HG03108 (cell line): Measurements from ENCODE around the gene MTHFD2.
"Not testable (repeated sequence)": the region's sequence is repeated elsewhere in the genome, so short reads cannot be mapped to it uniquely, and the experiment has no call there.

ENCODE experiments used
- ATAC-seq: cut with Tn5 transposase; IDR thresholded peaks from one replicate; pipeline ENCODE4 v1.9.1; 2021; ENCODE audit warnings: moderate library complexity; ENCODE audit not compliant: unreplicated experiment

MTHFD2 gene

GRCh38 chr2:74197049-74197448 is 1.4 kb upstream of the MTHFD2 start:
- no peak for ATAC-seq

- no peak for ATAC-seq
Observed at GRCh38 chr2:74198023-74198460, 373 bp upstream of the MTHFD2 start.

GRCh38 chr2:74199275-74199701 is 873 bp downstream of the MTHFD2 start:
- no peak for ATAC-seq

- no peak for ATAC-seq
Observed at GRCh38 chr2:74199871-74200305, 1.5 kb downstream of the MTHFD2 start.

- no peak for ATAC-seq
Observed at GRCh38 chr2:74201196-74201595, 2.8 kb downstream of the MTHFD2 start.

GRCh38 chr2:74201596-74201995 is 3.2 kb downstream of the MTHFD2 start:
- no peak for ATAC-seq

- ATAC-seq = no peak
Observed at GRCh38 chr2:74204436-74204835, 6.0 kb downstream of the MTHFD2 start.

- no peak for ATAC-seq
Observed at GRCh38 chr2:74205113-74205512, 6.7 kb downstream of the MTHFD2 start.

- ATAC-seq = no peak
Observed at GRCh38 chr2:74205596-74205995, 7.2 kb downstream of the MTHFD2 start.

- ATAC-seq = peak; percentile 79
Observed at GRCh38 chr2:74206180-74206688, 7.8 kb downstream of the MTHFD2 start.

- ATAC-seq = no peak
Observed at GRCh38 chr2:74212702-74213410, 14.4 kb downstream of the MTHFD2 start.

GRCh38 chr2:74215771-74216170 is 17.4 kb downstream of the MTHFD2 start:
- not testable (repeated sequence) for ATAC-seq

GRCh38 chr2:74216642-74217041 is 18.2 kb downstream of the MTHFD2 start:
- no peak for ATAC-seq

- no peak for ATAC-seq
Observed at GRCh38 chr2:74219846-74220486, 21.6 kb downstream of the MTHFD2 start.

GRCh38 chr2:74221091-74221490 is 22.7 kb downstream of the MTHFD2 start:
- ATAC-seq = no peak

GRCh38 chr2:74221604-74222299 is 23.3 kb downstream of the MTHFD2 start:
- no peak for ATAC-seq

- ATAC-seq = no peak
Observed at GRCh38 chr2:74222300-74222650, 23.9 kb downstream of the MTHFD2 start.

GRCh38 chr2:74223941-74224770 is 25.7 kb downstream of the MTHFD2 start:
- ATAC-seq = no peak

GRCh38 chr2:74225698-74226459 is 27.5 kb downstream of the MTHFD2 start:
- ATAC-seq = no peak

GRCh38 chr2:74226648-74227213 is 28.3 kb downstream of the MTHFD2 start:
- no peak for ATAC-seq
